Measurements from ENCODE around the gene ESD. TPM values are rescaled to one million over a fixed set of nuclear protein-coding genes. Genes with fewer than 3 reads are reported as not detected.

ESD gene
- total RNA-seq, 1 experiment from 2014 or later, result 73.2 TPM

GRCh38 chr13:46736541-46737310 lies 60.2 kb downstream of the ESD start:
- CTCF ChIA-PET, result no interaction called here

GRCh38 chr13:46735425-46735824 lies 61.5 kb downstream of the ESD start:
- H3K79me2 ChIP-seq (ENCODE audit: low read length), result no peaks in the 10 kb centered on the region
- BruUV-seq (replicated peaks), result no TSS peak
- no peaks in the 10 kb centered on the region for H3K4me1 ChIP-seq (ENCODE audit: insufficient read depth, low read length)
- no peak overlapping the region for H3K4me3 ChIP-seq (ENCODE audit: low read length)
- H3K9ac ChIP-seq (ENCODE audit: low read length), result no peak overlapping the region
- H3K9me3 ChIP-seq (ENCODE audit: low read length), result no peaks in the 10 kb centered on the region
- H3F3A ChIP-seq (ENCODE audit: low read length, unreplicated experiment), result no peaks in the 10 kb centered on the region
- ChIA-PET CTCF (no interaction called here), POLR2A (ENCODE audit: unreplicated experiment) (no interaction called here)
- H3K27ac ChIP-seq (ENCODE audit: low read length), result no peak overlapping the region
- H3K36me3 ChIP-seq (ENCODE audit: low read depth, low read length), result peaks cover 4% of the 10 kb centered on the region; the same call in 1 of the 2 replicates
- no peak overlapping the region for H3K4me2 ChIP-seq (ENCODE audit: low read length)
- intact Hi-C loops (cut with micrococcal nuclease), result no loop called here
- H3K9me2 ChIP-seq (replicated peaks; ENCODE audit: low read length), result no peaks in the 10 kb centered on the region
- H3K27me3 ChIP-seq (ENCODE audit: low read length), result no peaks in the 10 kb centered on the region
- DNase-seq, result no peak
- no peaks in the 10 kb centered on the region for H4K20me1 ChIP-seq (ENCODE audit: low read length)
- H2AFZ ChIP-seq (ENCODE audit: low read length), result no peak overlapping the region
- no peak for ATAC-seq
- TF ChIP-seq EZH2phosphoT487 (IDR thresholded peaks at IDR 0.05; ENCODE audit: borderline replicate concordance, low read length), result no peak
- no peak for TF ChIP-seq EZH2 (IDR thresholded peaks at IDR 0.05; ENCODE audit: low read length, unreplicated experiment)
- no peak for TF ChIP-seq CTCF (conservative IDR thresholded peaks at IDR 0.05; ENCODE audit: low read depth, low read length)

More at GRCh38 chr13:46736541-46737310, 60.2 kb downstream of the ESD start:
- DNase-seq (no peak), ATAC-seq (no peak)
- no peaks in the 10 kb centered on the region for H3K9me3 ChIP-seq (ENCODE audit: low read length)
- H4K20me1 ChIP-seq (ENCODE audit: low read length), result no peaks in the 10 kb centered on the region
- no peak overlapping the region for H3K4me2 ChIP-seq (ENCODE audit: low read length)
- no peak for TF ChIP-seq EZH2 (IDR thresholded peaks at IDR 0.05; ENCODE audit: low read length, unreplicated experiment)
- no peak for TF ChIP-seq CTCF (conservative IDR thresholded peaks at IDR 0.05; ENCODE audit: low read depth, low read length)
- no peak for TF ChIP-seq EZH2phosphoT487 (IDR thresholded peaks at IDR 0.05; ENCODE audit: borderline replicate concordance, low read length)
- H3K4me3 ChIP-seq (ENCODE audit: low read length), result no peak overlapping the region
- H3K27me3 ChIP-seq (ENCODE audit: low read length), result no peaks in the 10 kb centered on the region
- POLR2A ChIA-PET (ENCODE audit: unreplicated experiment), result no interaction called here
- intact Hi-C loops (cut with micrococcal nuclease), result no loop called here
- H3F3A ChIP-seq (ENCODE audit: low read length, unreplicated experiment), result no peaks in the 10 kb centered on the region
- no peaks in the 10 kb centered on the region for H3K9me2 ChIP-seq (replicated peaks; ENCODE audit: low read length)
- BruUV-seq (replicated peaks), result no TSS peak
- peaks cover 4% of the 10 kb centered on the region; the same call in 1 of the 2 replicates for H3K36me3 ChIP-seq (ENCODE audit: low read depth, low read length)
- no peaks in the 10 kb centered on the region for H3K4me1 ChIP-seq (ENCODE audit: insufficient read depth, low read length)
- H3K27ac ChIP-seq (ENCODE audit: low read length), result no peak overlapping the region
- no peaks in the 10 kb centered on the region for H3K79me2 ChIP-seq (ENCODE audit: low read length)
- no peak overlapping the region for H2AFZ ChIP-seq (ENCODE audit: low read length)
- H3K9ac ChIP-seq (ENCODE audit: low read length), result no peak overlapping the region

- Histone ChIP-seq H3K9me3 (ENCODE audit: low read length) (no peaks in the 10 kb centered on the region), H2AFZ (ENCODE audit: low read length) (no peak overlapping the region), H3K9me2 (replicated peaks; ENCODE audit: low read length) (no peaks in the 10 kb centered on the region), H3F3A (ENCODE audit: low read length, unreplicated experiment) (no peaks in the 10 kb centered on the region), H3K9ac (ENCODE audit: low read length) (no peak overlapping the region), H4K20me1 (ENCODE audit: low read length) (no peaks in the 10 kb centered on the region), H3K27ac (ENCODE audit: low read length) (no peak overlapping the region), H3K27me3 (ENCODE audit: low read length) (no peaks in the 10 kb centered on the region), H3K36me3 (ENCODE audit: low read depth, low read length) (peaks cover 8% of the 10 kb centered on the region), H3K4me1 (ENCODE audit: insufficient read depth, low read length) (no peaks in the 10 kb centered on the region), H3K79me2 (ENCODE audit: low read length) (no peaks in the 10 kb centered on the region), H3K4me3 (ENCODE audit: low read length) (no peak overlapping the region), H3K4me2 (ENCODE audit: low read length) (no peak overlapping the region)
- BruUV-seq (replicated peaks), result no TSS peak
- ChIA-PET POLR2A (ENCODE audit: unreplicated experiment) (no interaction called here), CTCF (no interaction called here)
- TF ChIP-seq EZH2phosphoT487 (IDR thresholded peaks at IDR 0.05; ENCODE audit: borderline replicate concordance, low read length), result no peak
- DNase-seq (no peak), ATAC-seq (no peak)
- intact Hi-C loops (cut with micrococcal nuclease), result no loop called here
Measured at GRCh38 chr13:46731535-46731934, 65.4 kb downstream of the ESD start.
